ENCODE results near the gene PEX6. TPM values are rescaled to one million over a fixed set of nuclear protein-coding genes. Genes with fewer than 3 reads are reported as not detected.

The PEX6 gene
- polyA plus RNA-seq, 3 donors, result 10.6 to 16.2 (median 15.5) TPM

GRCh38 chr6:43019152-43019551 lies 40.2 kb upstream of the PEX6 start:
- Histone ChIP-seq H3K27ac (ENCODE audit: low read depth in 1 of 2, low read length in 2 of 2) (no peak overlapping the region), H3K9ac (ENCODE audit: insufficient read depth, low read length, poor library complexity, severe bottlenecking) (no peak overlapping the region), H3K4me1 (ENCODE audit: control insufficient read depth in 1 of 2, insufficient read depth in 2 of 2, low read length in 2 of 2) (peaks cover 40 to 44% of the 10 kb centered on the region in 2 donors), H3K36me3 (replicated peaks in 1 of 2; ENCODE audit: control insufficient read depth in 1 of 2, insufficient read depth in 2 of 2, low read length in 2 of 2) (peaks cover 29 to 31% of the 10 kb centered on the region in 2 donors), H3K4me2 (replicated peaks; ENCODE audit: extremely low read depth, low read length, poor library complexity, severe bottlenecking) (no peak overlapping the region), H3K9me3 (replicated peaks in 1 of 2; ENCODE audit: control insufficient read depth in 1 of 2, insufficient read depth in 1 of 2, low read length in 2 of 2) (no peaks in the 10 kb centered on the region), H2AFZ (ENCODE audit: insufficient read depth, low read depth, low read length, poor library complexity, severe bottlenecking) (no peak overlapping the region), H3K79me2 (ENCODE audit: insufficient read depth, low read length) (peaks cover 63% of the 10 kb centered on the region), H3K4me3 (replicated peaks in 1 of 3; ENCODE audit: low read depth in 2 of 3, low read length in 3 of 3) (no peak overlapping the region), H3K27me3 (ENCODE audit: control insufficient read depth in 2 of 2, insufficient read depth in 2 of 2, low read length in 2 of 2) (no peaks in the 10 kb centered on the region), H4K20me1 (ENCODE audit: insufficient read depth, low read length) (peaks cover 68% of the 10 kb centered on the region)
- peak overlapping the region in 3 of 7 donors; percentile 0 to 67 (median 48) for H3K27ac Mint-ChIP-seq
- H3K9me3 Mint-ChIP-seq, result no peaks in the 10 kb centered on the region
- no peak for TF ChIP-seq CTCF (IDR thresholded peaks at IDR 0.05)
- H3K4me1 Mint-ChIP-seq, result peaks cover 42% of the 10 kb centered on the region
- no peak overlapping the region for H3K4me3 Mint-ChIP-seq
- 100% methylated on average over 2 of the region's 2 CpGs for WGBS (ENCODE audit: insufficient coverage)
- H3K27me3 Mint-ChIP-seq (ENCODE audit: low read depth in 3 of 3), result peaks cover 0 to 4% (median 0%) of the 10 kb centered on the region in 3 donors
- intact Hi-C loops (cut with micrococcal nuclease), result loop anchor here in 1 of 2 donors (10.0 kb wide), 2 partner anchors 114 to 496 kb away; partner anchors contain the start of genes LRRC73, POLR1C and YIPF3
- peaks cover 27 to 44% of the 10 kb centered on the region in 2 donors for H3K36me3 Mint-ChIP-seq
- no peak for DNase-seq

- no peak for DNase-seq
- intact Hi-C loops (cut with micrococcal nuclease), result loop anchor here in 1 of 2 donors (10.0 kb wide), 2 partner anchors 112 to 498 kb away; partner anchors contain the start of genes LRRC73, POLR1C and YIPF3
- H3K79me2 ChIP-seq (ENCODE audit: insufficient read depth, low read length), result peaks cover 61% of the 10 kb centered on the region
- 98% methylated on average over 12 of the region's 12 CpGs for WGBS (ENCODE audit: insufficient coverage)
- peaks cover 47% of the 10 kb centered on the region for H4K20me1 ChIP-seq (ENCODE audit: insufficient read depth, low read length)
- no peak overlapping the region for H2AFZ ChIP-seq (ENCODE audit: insufficient read depth, low read depth, low read length, poor library complexity, severe bottlenecking)
- no peaks in the 10 kb centered on the region for H3K9me3 ChIP-seq (replicated peaks in 1 of 2; ENCODE audit: control insufficient read depth in 1 of 2, insufficient read depth in 1 of 2, low read length in 2 of 2)
- peaks cover 30 to 41% of the 10 kb centered on the region in 2 donors for H3K36me3 Mint-ChIP-seq
- peaks cover 45 to 51% of the 10 kb centered on the region in 2 donors for H3K4me1 ChIP-seq (ENCODE audit: control insufficient read depth in 1 of 2, insufficient read depth in 2 of 2, low read length in 2 of 2)
- no peak overlapping the region for H3K4me3 ChIP-seq (replicated peaks in 1 of 3; ENCODE audit: low read depth in 2 of 3, low read length in 3 of 3)
- H3K27ac ChIP-seq (ENCODE audit: low read depth in 1 of 2, low read length in 2 of 2), result peak overlapping the region in 1 of 2 donors; percentile 56
- peaks cover 30 to 31% of the 10 kb centered on the region in 2 donors for H3K36me3 ChIP-seq (replicated peaks in 1 of 2; ENCODE audit: control insufficient read depth in 1 of 2, insufficient read depth in 2 of 2, low read length in 2 of 2)
- H3K9ac ChIP-seq (ENCODE audit: insufficient read depth, low read length, poor library complexity, severe bottlenecking), result no peak overlapping the region
- H3K27me3 ChIP-seq (ENCODE audit: control insufficient read depth in 2 of 2, insufficient read depth in 2 of 2, low read length in 2 of 2), result no peaks in the 10 kb centered on the region
- peaks cover 0 to 4% (median 0%) of the 10 kb centered on the region in 3 donors for H3K27me3 Mint-ChIP-seq (ENCODE audit: low read depth in 3 of 3)
- peak overlapping the region in 1 of 7 donors; percentile 51 for H3K27ac Mint-ChIP-seq
- H3K4me2 ChIP-seq (replicated peaks; ENCODE audit: extremely low read depth, low read length, poor library complexity, severe bottlenecking), result no peak overlapping the region
- peaks cover 49% of the 10 kb centered on the region for H3K4me1 Mint-ChIP-seq
- no peak for TF ChIP-seq CTCF (IDR thresholded peaks at IDR 0.05)
- H3K9me3 Mint-ChIP-seq, result no peaks in the 10 kb centered on the region
- H3K4me3 Mint-ChIP-seq, result no peak overlapping the region
Measured at GRCh38 chr6:43016943-43017334, 38.0 kb upstream of the PEX6 start.

Data from CD14-positive monocyte (primary cell).